A549 treated with ZK216348 at 1 μM for 4 hours (cell line): ENCODE results near the gene ACTG1. TPM values are rescaled to one million over a fixed set of nuclear protein-coding genes. Genes with fewer than 3 reads are reported as not detected.

Experiments used
- total RNA-seq: library from RNA; stranded (reverse); fragments of 200-300 nt; extraction: Qiagen RNA extraction; gene quantifications from 5 replicates; pipeline ENCODE4 v1.2.3, GENCODE V29; 2022; ENCODE audit warnings: low read depth

The ACTG1 gene
- 4,976 to 5,867 TPM (median 5,373 TPM) in 5 replicates for total RNA-seq

GRCh38 chr17:81512562-81513371 lies at the start of gene ACTG1:
ACTG1 (minus strand) TSS chr17:81512799; CDS start chr17:81512354, 445 bp downstream.

DNA sequence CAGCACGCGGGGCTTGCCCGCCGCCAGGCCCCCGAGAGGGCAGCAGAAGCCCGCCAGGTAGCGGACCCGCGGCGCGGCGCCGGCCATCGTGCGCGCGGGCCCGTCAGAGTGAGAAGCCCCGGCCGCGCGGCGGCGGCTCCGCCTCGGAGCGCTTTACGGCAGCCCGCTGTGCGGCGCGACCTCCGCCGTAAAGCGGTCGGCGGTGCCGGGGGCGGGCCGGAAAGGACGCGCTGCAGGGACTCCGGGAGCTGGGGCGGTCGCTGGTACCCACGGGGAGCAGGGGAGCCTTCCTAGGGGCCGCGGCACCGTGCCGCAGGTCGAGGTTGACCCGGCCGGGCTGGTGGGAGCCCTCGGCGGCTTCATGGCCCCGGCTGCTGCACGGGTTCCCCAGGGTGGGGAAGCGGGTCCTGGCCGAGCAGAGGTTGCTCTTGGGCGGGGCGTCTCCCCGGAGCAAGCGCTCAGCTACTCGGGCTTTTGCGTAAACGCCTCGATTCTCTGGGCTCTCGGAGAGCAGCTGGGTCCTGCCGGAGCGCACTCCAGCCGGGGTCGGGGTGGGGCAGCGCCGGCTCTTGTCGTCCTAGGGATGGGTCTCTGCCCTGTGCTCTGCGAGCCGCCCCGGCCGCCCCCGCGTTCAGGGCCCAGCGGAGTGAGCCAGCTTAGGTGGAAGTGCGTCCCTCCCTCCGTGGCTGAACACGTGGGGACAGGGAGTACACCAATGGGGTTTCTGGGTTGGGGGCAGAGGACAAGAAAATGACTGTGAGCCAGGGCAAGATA lies 39.8 kb upstream of the ACTG1 start, which contains the start of gene FAAP100:
FAAP100 (minus strand) TSS at position 110 of the 774 bp plus-strand sequence; CDS start at position 87, 23 bp downstream.

GRCh38 chr17:81527591-81528383 lies 15.2 kb upstream of the ACTG1 start, which contains the start of gene FSCN2:
FSCN2 (plus strand) TSS chr17:81528377; CDS start chr17:81528532, 155 bp downstream.

Other genes with a start within 250 kb of the ACTG1 start
- gene SLC38A10, start 217.5 kb downstream of the ACTG1 start, total RNA-seq: 35.9 to 84.0 TPM (median 80.3 TPM) in 5 replicates
- gene BAHCC1, start 117.3 kb downstream of the ACTG1 start, total RNA-seq: 6.5 to 12.9 TPM (median 12.1 TPM) in 5 replicates
- gene FSCN2, start 15.6 kb upstream of the ACTG1 start, total RNA-seq: 0.27 to 2.0 TPM (median 1.3 TPM) in 5 replicates
- 11.3 to 31.5 TPM (median 21.7 TPM) in 5 replicates for gene FAAP100, start 39.6 kb upstream of the ACTG1 start, total RNA-seq
- 80.3 to 105 TPM (median 101 TPM) in 5 replicates for gene NPLOC4, start 124.3 kb upstream of the ACTG1 start, total RNA-seq
- gene TSPAN10, start 124.4 kb upstream of the ACTG1 start, total RNA-seq: 2.5 to 6.8 TPM (median 4.7 TPM) in 5 replicates
- 1.1 to 3.6 TPM (median 1.8 TPM) in 5 replicates for gene PDE6G, start 143.7 kb upstream of the ACTG1 start, total RNA-seq
- 21.5 to 68.1 TPM (median 60.6 TPM) in 5 replicates for gene OXLD1, start 153.8 kb upstream of the ACTG1 start, total RNA-seq
- gene CCDC137, start 153.9 kb upstream of the ACTG1 start, total RNA-seq: 51.5 to 77.1 TPM (median 63.3 TPM) in 5 replicates
- 42.5 to 51.4 TPM (median 49.4 TPM) in 5 replicates for gene ARL16, start 171.0 kb upstream of the ACTG1 start, total RNA-seq
- 133 to 232 TPM (median 219 TPM) in 5 replicates for gene HGS, start 171.2 kb upstream of the ACTG1 start, total RNA-seq
- 187 to 318 TPM (median 295 TPM) in 5 replicates for gene MRPL12, start 190.6 kb upstream of the ACTG1 start, total RNA-seq
- gene SLC25A10, start 199.5 kb upstream of the ACTG1 start, total RNA-seq: 20.2 to 48.4 TPM (median 42.0 TPM) in 5 replicates